CD4-positive, alpha-beta T cell treated with Interleukin-2 at 100 ng/mL for 4 hours (primary cell): ENCODE results near the gene PIK3R5.
A peak's percentile ranks its signal among the peaks of the same experiment; 100 is the strongest.
"Not testable (repeated sequence)": the region's sequence is repeated elsewhere in the genome, so short reads cannot be mapped to it uniquely, and the experiment has no call there.

Experiments
- DNase-seq: peaks from one replicate; pipeline ENCODE4 v3.0.0-alpha.2; 2020; ENCODE audit warnings: low spot score

PIK3R5 gene

GRCh38 chr17:8965394-8966168 lies at the start of gene PIK3R5:
Gene PIK3R5 (minus strand): TSS chr17:8965707. CDS start chr17:8911494, 54,213 bp downstream.
- DNase-seq, result peak; percentile 86

GRCh38 chr17:9011001-9011400 lies 45.5 kb upstream of the PIK3R5 start:
- no peak for DNase-seq

GRCh38 chr17:9009737-9010136 lies 44.2 kb upstream of the PIK3R5 start:
- DNase-seq, result no peak

GRCh38 chr17:9009096-9009495 lies 43.6 kb upstream of the PIK3R5 start:
- DNase-seq, result no peak

- no peak for DNase-seq
Measured at GRCh38 chr17:9007052-9007714, 41.7 kb upstream of the PIK3R5 start.

- no peak for DNase-seq
Measured at GRCh38 chr17:9006175-9006767, 40.8 kb upstream of the PIK3R5 start.

GRCh38 chr17:9004961-9005285 lies 39.4 kb upstream of the PIK3R5 start:
- no peak for DNase-seq

- no peak for DNase-seq
Measured at GRCh38 chr17:9004132-9004960, 38.8 kb upstream of the PIK3R5 start.

- no peak for DNase-seq
Measured at GRCh38 chr17:9003355-9004131, 38.0 kb upstream of the PIK3R5 start.

- no peak for DNase-seq
Measured at GRCh38 chr17:9002606-9003354, 37.3 kb upstream of the PIK3R5 start.

GRCh38 chr17:9002227-9002605 lies 36.7 kb upstream of the PIK3R5 start:
- no peak for DNase-seq

GRCh38 chr17:9001559-9001958 lies 36.1 kb upstream of the PIK3R5 start:
- no peak for DNase-seq

- peak; percentile 86 for DNase-seq
Measured at GRCh38 chr17:8997994-8998628, 32.6 kb upstream of the PIK3R5 start.

GRCh38 chr17:8995711-8996110 lies 30.2 kb upstream of the PIK3R5 start:
- no peak for DNase-seq

- DNase-seq, result peak; percentile 56
Measured at GRCh38 chr17:8994319-8994718, 28.8 kb upstream of the PIK3R5 start.

GRCh38 chr17:8991514-8992285 lies 26.2 kb upstream of the PIK3R5 start:
- DNase-seq, result peak; percentile 73

GRCh38 chr17:8988263-8988935 lies 22.9 kb upstream of the PIK3R5 start:
- not testable (repeated sequence) for DNase-seq

GRCh38 chr17:8986295-8986694 lies 20.8 kb upstream of the PIK3R5 start:
- no peak for DNase-seq

- no peak for DNase-seq
Measured at GRCh38 chr17:8985054-8985701, 19.7 kb upstream of the PIK3R5 start.
